CD4-positive, alpha-beta T cell treated with Interleukin-15 for 4 hours (primary cell): ENCODE data around the gene COG5.
"Not testable (repeated sequence)": the region's sequence is repeated elsewhere in the genome, so short reads cannot be mapped to it uniquely, and the experiment has no call there.

Source experiments
- DNase-seq: peaks from one replicate; pipeline ENCODE4 v3.0.0-alpha.2; 2020; ENCODE audit warnings: low spot score

Gene COG5

GRCh38 chr7:107269790-107270189 is 293.9 kb downstream of the COG5 start:
- no peak for DNase-seq

GRCh38 chr7:107268594-107268993 is 295.1 kb downstream of the COG5 start:
- no peak for DNase-seq

- no peak for DNase-seq
Measured at GRCh38 chr7:107267138-107267537, 296.6 kb downstream of the COG5 start.

- no peak for DNase-seq
Measured at GRCh38 chr7:107264723-107265122, 299.0 kb downstream of the COG5 start.

- no peak for DNase-seq
Measured at GRCh38 chr7:107262857-107263256, 300.9 kb downstream of the COG5 start.

GRCh38 chr7:107258737-107259136 is 305.0 kb downstream of the COG5 start:
- DNase-seq, result no peak

- no peak for DNase-seq
Measured at GRCh38 chr7:107255602-107256001, 308.1 kb downstream of the COG5 start.

DNA sequence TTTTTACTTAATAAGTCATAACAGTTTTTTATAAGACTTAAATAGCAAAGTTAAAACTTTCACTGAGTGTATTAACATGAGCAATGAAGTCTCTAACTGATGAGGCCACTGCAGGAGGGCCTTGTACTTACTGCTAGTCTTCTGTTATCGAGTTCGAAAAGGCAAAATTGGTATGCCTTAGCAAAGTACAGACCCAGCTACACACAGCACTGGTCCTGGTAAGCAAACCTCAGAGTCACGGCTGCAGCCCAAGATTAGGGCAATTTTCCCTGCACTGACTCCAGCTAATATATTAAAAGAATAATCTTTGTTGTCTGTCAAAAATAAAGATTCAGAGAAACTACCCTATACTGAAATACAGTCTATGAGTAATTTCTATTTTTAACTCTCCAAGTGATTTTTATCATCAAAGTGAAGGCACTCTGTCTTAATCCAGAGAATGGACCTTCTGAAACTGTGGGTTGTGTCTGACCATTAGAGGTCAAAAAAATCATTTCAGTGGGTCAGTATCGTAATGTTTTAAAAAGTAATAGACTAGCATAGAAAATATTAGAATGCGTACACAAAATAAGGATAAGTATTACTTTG is 309.2 kb downstream of the COG5 start:
- DNase-seq, result no peak

- no peak for DNase-seq
Measured at GRCh38 chr7:107253599-107253998, 310.1 kb downstream of the COG5 start.

- DNase-seq, result no peak
Measured at GRCh38 chr7:107251963-107252362, 311.8 kb downstream of the COG5 start.

GRCh38 chr7:107248551-107249316 is 315.0 kb downstream of the COG5 start:
- DNase-seq, result no peak

DNA sequence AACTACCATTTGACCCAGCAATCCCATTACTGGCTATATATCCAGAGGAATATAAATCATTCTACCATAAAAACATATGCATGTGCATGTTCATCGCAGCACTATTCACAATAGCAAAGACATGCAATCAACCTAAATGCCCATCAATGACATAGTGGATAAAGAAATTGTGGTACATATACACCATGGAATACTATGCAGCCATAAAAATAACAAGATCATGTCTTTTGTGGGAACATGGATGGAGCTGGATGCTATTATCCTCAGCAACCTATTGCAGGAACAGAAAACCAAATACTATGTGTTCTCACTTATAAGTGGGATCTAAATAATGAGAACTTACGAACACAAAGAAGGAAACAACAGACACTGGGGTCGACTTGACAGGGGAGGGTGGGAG is 316.9 kb downstream of the COG5 start:
- DNase-seq, result not testable (repeated sequence)

GRCh38 chr7:107244613-107245012 is 319.1 kb downstream of the COG5 start:
- no peak for DNase-seq

DNA sequence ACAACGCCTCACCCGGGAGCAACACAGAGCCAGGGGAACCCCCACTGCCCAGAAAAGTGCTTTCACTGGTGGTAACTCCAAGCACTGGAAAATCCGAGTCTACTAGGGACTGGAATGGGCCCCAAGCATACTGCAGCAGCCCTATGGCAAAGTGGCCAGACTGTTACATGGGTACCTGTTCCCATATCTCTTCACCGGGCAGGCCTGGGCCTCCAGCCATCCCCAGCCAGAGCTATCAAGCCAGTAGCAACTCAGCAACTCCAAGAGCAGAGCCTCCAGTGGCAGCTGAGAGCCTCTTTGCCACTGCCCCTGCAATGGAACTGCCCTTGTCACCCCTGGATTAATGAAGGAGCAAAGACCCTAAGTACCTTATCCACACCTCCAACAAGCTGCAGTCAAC is 321.5 kb downstream of the COG5 start:
- no peak for DNase-seq

- DNase-seq, result no peak
Measured at GRCh38 chr7:107237451-107237850, 326.3 kb downstream of the COG5 start.

- DNase-seq, result no peak
Measured at GRCh38 chr7:107236862-107237261, 326.9 kb downstream of the COG5 start.

DNA sequence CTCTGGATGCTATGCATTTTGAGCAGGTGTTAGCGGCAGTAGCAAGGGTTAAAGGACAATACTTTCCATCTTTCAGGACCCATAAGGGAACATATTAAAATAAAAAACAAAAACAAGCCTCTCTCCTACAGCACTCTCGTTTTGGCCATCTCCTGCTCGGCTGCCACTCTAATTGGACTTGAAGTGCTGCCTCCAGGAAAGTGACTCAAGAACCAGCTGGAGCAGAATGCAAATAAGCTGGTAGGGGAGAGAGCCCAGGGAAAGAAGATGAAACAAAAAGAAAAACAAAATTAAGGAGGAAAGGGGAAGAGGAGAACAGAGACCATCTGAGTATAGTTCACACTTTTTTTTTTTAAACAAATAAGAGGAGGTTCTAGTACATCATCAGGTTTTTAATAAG is 329.3 kb downstream of the COG5 start:
- DNase-seq, result no peak

DNA sequence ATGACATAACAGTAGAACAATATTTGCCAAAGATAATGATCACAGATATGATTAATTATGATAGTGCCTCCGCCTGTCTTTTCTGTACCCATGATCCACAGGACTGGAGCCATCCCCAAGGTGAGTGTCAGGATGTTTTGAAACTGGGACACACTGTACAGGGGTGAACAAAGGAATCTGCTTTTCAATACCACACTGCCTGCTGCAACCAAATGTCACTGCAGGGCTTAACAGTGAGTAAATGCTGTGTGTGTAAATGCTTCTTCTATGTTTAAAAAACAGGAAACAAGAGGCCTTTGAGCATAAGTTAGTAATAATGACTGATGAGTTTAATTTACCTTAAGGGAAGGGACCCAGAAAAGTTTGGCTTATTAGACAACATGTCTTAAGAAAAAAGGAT is 329.7 kb downstream of the COG5 start:
- DNase-seq, result no peak

DNA sequence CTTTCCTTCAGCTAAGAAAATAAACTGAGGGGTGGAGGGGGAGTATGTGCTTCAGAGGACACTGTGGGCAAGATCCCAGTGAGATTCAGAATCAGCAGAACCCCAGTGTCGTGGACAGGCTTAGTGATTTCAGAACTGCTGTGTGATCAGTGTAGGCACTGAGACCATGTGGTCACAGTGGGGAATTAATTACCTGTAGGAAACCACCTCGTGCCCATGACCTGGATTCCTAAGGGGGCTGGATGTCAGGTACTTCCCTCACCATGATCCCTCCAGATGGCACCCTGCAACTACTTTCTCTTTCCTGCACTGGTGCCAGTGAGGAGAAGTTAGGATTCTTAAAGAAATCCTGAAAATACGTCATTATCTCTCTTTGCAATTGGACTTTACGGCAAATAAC is 330.5 kb downstream of the COG5 start:
- no peak for DNase-seq

- no peak for DNase-seq
Measured at GRCh38 chr7:107232568-107233090, 331.1 kb downstream of the COG5 start.

- no peak for DNase-seq
Measured at GRCh38 chr7:107230334-107230733, 333.4 kb downstream of the COG5 start.

DNA sequence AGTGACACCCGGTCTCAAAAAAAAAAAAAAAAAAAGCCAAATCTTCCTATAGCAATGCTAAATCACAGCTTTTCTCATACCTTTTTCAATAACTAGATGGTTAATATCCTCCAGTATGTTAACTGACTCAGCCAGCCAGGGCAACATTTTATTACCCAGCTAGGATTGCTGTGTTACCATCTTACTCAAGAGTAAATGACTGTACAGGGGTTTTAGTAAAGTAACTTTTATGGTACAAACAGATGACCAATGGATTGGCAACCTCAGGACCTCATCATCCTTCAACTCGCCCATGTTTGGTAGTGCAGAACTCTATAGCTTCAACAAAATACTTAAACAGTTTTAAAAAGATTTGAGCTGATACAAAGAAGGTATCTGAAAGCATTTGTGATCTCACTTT is 335.4 kb downstream of the COG5 start:
- no peak for DNase-seq

- no peak for DNase-seq
Measured at GRCh38 chr7:107224374-107225223, 339.1 kb downstream of the COG5 start.
